Endothelial cell of coronary artery (primary cell): ENCODE data around the gene PML. TPM values are rescaled to one million over a fixed set of nuclear protein-coding genes. Genes with fewer than 3 reads are reported as not detected.

Experiments
- total RNA-seq: library from RNA; depleted of rRNA; stranded (reverse); fragments of >200 nt; gene quantifications from 2 replicates; pipeline ENCODE4 v1.2.3, GENCODE V29; 2014

The PML gene, protein sequence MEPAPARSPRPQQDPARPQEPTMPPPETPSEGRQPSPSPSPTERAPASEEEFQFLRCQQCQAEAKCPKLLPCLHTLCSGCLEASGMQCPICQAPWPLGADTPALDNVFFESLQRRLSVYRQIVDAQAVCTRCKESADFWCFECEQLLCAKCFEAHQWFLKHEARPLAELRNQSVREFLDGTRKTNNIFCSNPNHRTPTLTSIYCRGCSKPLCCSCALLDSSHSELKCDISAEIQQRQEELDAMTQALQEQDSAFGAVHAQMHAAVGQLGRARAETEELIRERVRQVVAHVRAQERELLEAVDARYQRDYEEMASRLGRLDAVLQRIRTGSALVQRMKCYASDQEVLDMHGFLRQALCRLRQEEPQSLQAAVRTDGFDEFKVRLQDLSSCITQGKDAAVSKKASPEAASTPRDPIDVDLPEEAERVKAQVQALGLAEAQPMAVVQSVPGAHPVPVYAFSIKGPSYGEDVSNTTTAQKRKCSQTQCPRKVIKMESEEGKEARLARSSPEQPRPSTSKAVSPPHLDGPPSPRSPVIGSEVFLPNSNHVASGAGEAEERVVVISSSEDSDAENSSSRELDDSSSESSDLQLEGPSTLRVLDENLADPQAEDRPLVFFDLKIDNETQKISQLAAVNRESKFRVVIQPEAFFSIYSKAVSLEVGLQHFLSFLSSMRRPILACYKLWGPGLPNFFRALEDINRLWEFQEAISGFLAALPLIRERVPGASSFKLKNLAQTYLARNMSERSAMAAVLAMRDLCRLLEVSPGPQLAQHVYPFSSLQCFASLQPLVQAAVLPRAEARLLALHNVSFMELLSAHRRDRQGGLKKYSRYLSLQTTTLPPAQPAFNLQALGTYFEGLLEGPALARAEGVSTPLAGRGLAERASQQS
- total RNA-seq = 28.3 and 47.8 TPM in 2 replicates

DNA sequence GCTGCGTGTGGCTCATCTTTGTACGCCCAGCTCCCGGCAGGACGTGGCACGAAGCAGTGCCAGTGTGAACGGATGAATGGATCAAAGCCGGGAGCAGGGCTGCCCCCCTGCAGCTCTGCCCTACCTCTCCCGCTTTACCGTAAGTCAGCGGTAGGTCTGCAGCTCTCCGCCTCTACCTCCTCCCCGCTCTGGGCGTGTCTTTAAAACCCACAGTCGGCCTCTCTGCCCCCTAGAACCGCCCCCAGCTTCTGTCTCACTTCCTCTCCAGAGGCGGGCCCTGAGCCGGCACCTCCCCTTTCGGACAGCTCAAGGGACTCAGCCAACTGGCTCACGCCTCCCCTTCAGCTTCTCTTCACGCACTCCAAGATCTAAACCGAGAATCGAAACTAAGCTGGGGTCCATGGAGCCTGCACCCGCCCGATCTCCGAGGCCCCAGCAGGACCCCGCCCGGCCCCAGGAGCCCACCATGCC lies at the start of gene PML:
PML (plus strand) TSS at position 304 of the 471 bp plus-strand sequence; CDS start at position 401, 97 bp downstream.

DNA sequence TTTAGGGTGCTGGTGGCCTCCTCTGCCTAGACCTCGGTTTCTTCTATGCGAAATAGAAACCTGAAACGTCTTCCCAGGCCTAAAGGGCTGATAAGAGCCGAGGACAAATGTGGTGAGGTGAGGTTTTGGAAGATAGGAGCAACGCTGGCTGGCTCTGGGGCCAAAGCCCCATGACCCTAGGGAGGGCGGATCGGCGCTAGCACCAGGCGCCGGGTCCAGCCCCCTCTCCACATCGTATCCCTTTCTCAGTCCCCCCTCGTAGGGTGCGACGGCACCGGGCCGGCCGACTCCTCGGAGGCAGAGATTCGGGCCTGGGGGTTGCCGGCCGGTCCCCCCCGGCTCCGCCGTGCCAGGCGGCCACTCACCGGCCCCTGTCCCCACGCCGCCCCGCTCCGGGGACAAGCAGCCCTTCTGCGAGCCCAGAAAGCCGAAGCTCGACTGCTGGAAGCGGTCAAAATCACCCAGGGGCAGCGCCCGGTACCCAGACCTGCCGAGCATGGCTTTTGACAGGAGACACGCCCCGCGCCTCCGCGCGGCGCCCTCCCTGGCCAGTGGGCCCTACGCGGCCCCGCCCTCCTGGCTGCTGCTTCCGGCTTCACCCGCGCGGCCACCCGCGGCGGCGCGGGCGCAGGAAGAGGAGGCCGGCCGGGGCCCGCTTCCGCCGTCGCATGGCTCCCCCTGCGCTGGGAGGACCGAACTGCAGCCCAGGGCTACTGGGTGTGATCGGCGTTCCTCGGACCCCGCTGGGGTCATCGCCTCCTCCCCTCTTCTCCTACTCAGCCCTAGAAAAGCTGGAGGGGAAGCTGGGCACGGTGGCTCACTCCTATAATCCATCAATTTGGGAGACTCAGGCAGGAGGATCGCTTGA lies 2.6 kb upstream of the PML start, which contains the start of gene STOML1:
STOML1 (minus strand) TSS at position 570 of the 868 bp plus-strand sequence; CDS start at position 498, 72 bp downstream.

DNA sequence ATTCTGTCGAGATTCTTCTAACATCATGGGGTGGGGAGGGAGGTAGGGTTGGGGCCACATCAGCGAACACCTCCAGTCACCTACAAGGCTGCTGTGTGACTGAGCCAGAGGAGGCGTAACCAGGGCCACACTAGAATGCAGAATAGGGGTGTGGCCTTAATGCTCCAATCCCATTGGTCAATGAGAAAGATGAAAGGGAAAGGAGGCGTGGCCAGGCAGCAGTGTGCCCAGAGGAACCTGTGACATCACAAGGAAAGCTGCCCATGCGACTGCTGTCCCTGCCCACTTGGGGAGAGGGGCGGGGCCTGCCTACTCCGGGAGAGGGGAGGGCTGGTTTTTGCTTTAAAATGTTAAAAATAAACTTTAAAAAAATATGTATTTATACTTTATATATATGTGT lies 87.9 kb downstream of the PML start, which contains the start of gene GOLGA6A:
GOLGA6A (minus strand) TSS at position 101 of the 400 bp plus-strand sequence; CDS start at position 60, 41 bp downstream.

Other genes starting within 250 kb of the PML start
- gene INSYN1, start 241.4 kb upstream of the PML start, total RNA-seq = 0.56 and 0.81 TPM in 2 replicates
- not detected in 2 replicates for gene TBC1D21, start 121.2 kb upstream of the PML start, total RNA-seq
- gene LOXL1, start 68.3 kb upstream of the PML start, total RNA-seq = 4.1 and 20.2 TPM in 2 replicates
- gene STOML1, start 2.4 kb upstream of the PML start, total RNA-seq = 8.5 and 13.5 TPM in 2 replicates
- not detected in 2 replicates for gene GOLGA6A, start 87.8 kb downstream of the PML start, total RNA-seq
- gene ISLR2, start 135.9 kb downstream of the PML start, total RNA-seq = 0.09 TPM in 1 of 2 replicates, not detected in the other
- gene ISLR, start 179.0 kb downstream of the PML start, total RNA-seq = 4.6 TPM in 1 of 2 replicates, not detected in the other
- gene STRA6, start 208.1 kb downstream of the PML start, total RNA-seq = 0.85 TPM in 1 of 2 replicates, not detected in the other
- not detected in 2 replicates for gene CCDC33, start 241.6 kb downstream of the PML start, total RNA-seq